Measurements from ENCODE around the gene ASAP2. TPM values are rescaled to one million over a fixed set of nuclear protein-coding genes. Genes with fewer than 3 reads are reported as not detected.

The ASAP2 gene
- polyA plus RNA-seq, 3 donors = 0.08 to 1.1 (median 0.20) TPM

DNA sequence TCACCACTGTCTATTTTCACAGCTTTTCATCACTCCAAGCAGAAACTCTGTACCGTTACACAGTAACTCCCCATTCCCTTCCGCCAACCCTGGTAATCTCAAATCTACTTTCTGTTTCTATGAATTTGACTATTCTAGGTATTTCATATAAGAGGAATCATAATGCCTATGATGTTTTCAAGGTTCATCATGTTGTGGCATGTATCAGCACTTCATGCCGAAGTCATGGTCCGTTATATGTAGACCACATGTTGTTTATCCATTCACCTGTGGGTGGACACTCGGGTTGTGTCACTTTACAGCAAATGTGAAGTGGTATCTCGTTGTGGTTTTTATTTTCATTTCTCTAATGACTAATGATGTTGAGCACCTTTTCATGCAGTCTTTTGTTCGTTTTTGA is 238.5 kb downstream of the ASAP2 start:
- H3K36me3 ChIP-seq (replicated peaks in 1 of 2; ENCODE audit: control insufficient read depth in 1 of 2, insufficient read depth in 2 of 2, low read length in 2 of 2) = peaks cover 74 to 85% of the 10 kb centered on the region in 2 donors
- Mint-ChIP-seq H3K4me1 (no peaks in the 10 kb centered on the region), H3K9me3 (no peaks in the 10 kb centered on the region), H3K36me3 (peaks cover 64 to 85% of the 10 kb centered on the region in 2 donors), H3K27me3 (ENCODE audit: low read depth in 3 of 3) (no peaks in the 10 kb centered on the region), H3K4me3 (no peak overlapping the region), H3K27ac (no peak overlapping the region)
- no peak overlapping the region for H2AFZ ChIP-seq (ENCODE audit: insufficient read depth, low read depth, low read length, poor library complexity, severe bottlenecking)
- H3K4me2 ChIP-seq (replicated peaks; ENCODE audit: extremely low read depth, low read length, poor library complexity, severe bottlenecking) = no peak overlapping the region
- H3K79me2 ChIP-seq (ENCODE audit: insufficient read depth, low read length) = no peaks in the 10 kb centered on the region
- intact Hi-C loops (cut with micrococcal nuclease) = no loop called here
- no peak overlapping the region for H3K4me3 ChIP-seq (replicated peaks in 1 of 3; ENCODE audit: low read depth in 2 of 3, low read length in 3 of 3)
- no peaks in the 10 kb centered on the region for H3K9me3 ChIP-seq (replicated peaks in 1 of 2; ENCODE audit: control insufficient read depth in 1 of 2, insufficient read depth in 1 of 2, low read length in 2 of 2)
- no peaks in the 10 kb centered on the region for H3K27me3 ChIP-seq (ENCODE audit: control insufficient read depth in 2 of 2, insufficient read depth in 2 of 2, low read length in 2 of 2)
- WGBS (ENCODE audit: insufficient coverage) = no CpG with 5 or more reads among the region's 7 CpGs
- TF ChIP-seq, protein P1, sequence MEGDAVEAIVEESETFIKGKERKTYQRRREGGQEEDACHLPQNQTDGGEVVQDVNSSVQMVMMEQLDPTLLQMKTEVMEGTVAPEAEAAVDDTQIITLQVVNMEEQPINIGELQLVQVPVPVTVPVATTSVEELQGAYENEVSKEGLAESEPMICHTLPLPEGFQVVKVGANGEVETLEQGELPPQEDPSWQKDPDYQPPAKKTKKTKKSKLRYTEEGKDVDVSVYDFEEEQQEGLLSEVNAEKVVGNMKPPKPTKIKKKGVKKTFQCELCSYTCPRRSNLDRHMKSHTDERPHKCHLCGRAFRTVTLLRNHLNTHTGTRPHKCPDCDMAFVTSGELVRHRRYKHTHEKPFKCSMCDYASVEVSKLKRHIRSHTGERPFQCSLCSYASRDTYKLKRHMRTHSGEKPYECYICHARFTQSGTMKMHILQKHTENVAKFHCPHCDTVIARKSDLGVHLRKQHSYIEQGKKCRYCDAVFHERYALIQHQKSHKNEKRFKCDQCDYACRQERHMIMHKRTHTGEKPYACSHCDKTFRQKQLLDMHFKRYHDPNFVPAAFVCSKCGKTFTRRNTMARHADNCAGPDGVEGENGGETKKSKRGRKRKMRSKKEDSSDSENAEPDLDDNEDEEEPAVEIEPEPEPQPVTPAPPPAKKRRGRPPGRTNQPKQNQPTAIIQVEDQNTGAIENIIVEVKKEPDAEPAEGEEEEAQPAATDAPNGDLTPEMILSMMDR (IDR thresholded peaks at IDR 0.05) = no peak
- no peaks in the 10 kb centered on the region for H4K20me1 ChIP-seq (ENCODE audit: insufficient read depth, low read length)
- no peak overlapping the region for H3K27ac ChIP-seq (ENCODE audit: low read depth in 1 of 2, low read length in 2 of 2)
- H3K4me1 ChIP-seq (ENCODE audit: control insufficient read depth in 1 of 2, insufficient read depth in 2 of 2, low read length in 2 of 2) = no peaks in the 10 kb centered on the region
- H3K9ac ChIP-seq (ENCODE audit: insufficient read depth, low read length, poor library complexity, severe bottlenecking) = no peak overlapping the region
- DNase-seq = no peak

DNA sequence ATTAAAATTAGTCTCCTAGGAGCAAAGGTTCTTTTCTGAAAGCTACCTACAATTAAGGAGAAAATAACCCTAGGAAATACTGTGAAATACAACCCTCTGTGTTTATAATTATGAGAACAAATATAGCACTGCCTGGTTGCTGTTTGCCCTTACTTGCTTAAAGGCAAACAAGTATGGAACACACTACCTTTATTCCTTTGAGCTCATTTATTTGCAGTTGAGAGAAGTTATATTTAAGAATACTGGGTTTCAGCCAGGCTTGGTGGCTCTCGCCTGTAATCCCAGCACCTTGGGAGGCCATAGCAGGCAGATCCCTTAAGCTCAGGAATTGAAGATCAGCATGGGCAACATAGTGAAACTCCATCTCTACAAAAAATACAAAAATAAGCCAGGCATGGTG is 244.6 kb downstream of the ASAP2 start:
- peaks cover 61 to 83% of the 10 kb centered on the region in 2 donors for H3K36me3 Mint-ChIP-seq
- no peak for DNase-seq
- Histone ChIP-seq H3K9ac (ENCODE audit: insufficient read depth, low read length, poor library complexity, severe bottlenecking) (no peak overlapping the region), H3K27ac (ENCODE audit: low read depth in 1 of 2, low read length in 2 of 2) (no peak overlapping the region), H3K36me3 (replicated peaks in 1 of 2; ENCODE audit: control insufficient read depth in 1 of 2, insufficient read depth in 2 of 2, low read length in 2 of 2) (peaks cover 69 to 87% of the 10 kb centered on the region in 2 donors), H3K4me1 (ENCODE audit: control insufficient read depth in 1 of 2, insufficient read depth in 2 of 2, low read length in 2 of 2) (no peaks in the 10 kb centered on the region), H3K4me2 (replicated peaks; ENCODE audit: extremely low read depth, low read length, poor library complexity, severe bottlenecking) (no peak overlapping the region), H3K27me3 (ENCODE audit: control insufficient read depth in 2 of 2, insufficient read depth in 2 of 2, low read length in 2 of 2) (no peaks in the 10 kb centered on the region), H3K4me3 (replicated peaks in 1 of 3; ENCODE audit: low read depth in 2 of 3, low read length in 3 of 3) (no peak overlapping the region), H3K9me3 (replicated peaks in 1 of 2; ENCODE audit: control insufficient read depth in 1 of 2, insufficient read depth in 1 of 2, low read length in 2 of 2) (no peaks in the 10 kb centered on the region), H4K20me1 (ENCODE audit: insufficient read depth, low read length) (no peaks in the 10 kb centered on the region), H2AFZ (ENCODE audit: insufficient read depth, low read depth, low read length, poor library complexity, severe bottlenecking) (no peak overlapping the region), H3K79me2 (ENCODE audit: insufficient read depth, low read length) (no peaks in the 10 kb centered on the region)
- WGBS (ENCODE audit: insufficient coverage) = no CpG with 5 or more reads among the region's 1 CpG
- intact Hi-C loops (cut with micrococcal nuclease) = no loop called here
- no peaks in the 10 kb centered on the region for H3K9me3 Mint-ChIP-seq
- no peak overlapping the region for H3K4me3 Mint-ChIP-seq
- H3K4me1 Mint-ChIP-seq = no peaks in the 10 kb centered on the region
- peaks cover 0 to 2% (median 0%) of the 10 kb centered on the region in 3 donors for H3K27me3 Mint-ChIP-seq (ENCODE audit: low read depth in 3 of 3)
- H3K27ac Mint-ChIP-seq = peak overlapping the region in 1 of 7 donors; percentile 31
- TF ChIP-seq, protein P1 (IDR thresholded peaks at IDR 0.05) = no peak

Other genes with a start within 250 kb of the ASAP2 start
- 1 to 10 TPM; 5.1 to 9.0 (median 5.5) TPM for gene MBOAT2, start 203.1 kb upstream of the ASAP2 start, polyA plus RNA-seq
- 100 to 1,000 TPM in 2 of 3 donors, 10 to 100 TPM in 1; 38.5 to 125 (median 116) TPM for gene ITGB1BP1, start 216.7 kb downstream of the ASAP2 start, polyA plus RNA-seq
- gene CPSF3, start 216.8 kb downstream of the ASAP2 start, polyA plus RNA-seq = 10 to 100 TPM; 17.2 to 34.0 (median 26.6) TPM

Measured in CD14-positive monocyte (primary cell).